ENCODE measurements around the gene JSRP1.

DNA sequence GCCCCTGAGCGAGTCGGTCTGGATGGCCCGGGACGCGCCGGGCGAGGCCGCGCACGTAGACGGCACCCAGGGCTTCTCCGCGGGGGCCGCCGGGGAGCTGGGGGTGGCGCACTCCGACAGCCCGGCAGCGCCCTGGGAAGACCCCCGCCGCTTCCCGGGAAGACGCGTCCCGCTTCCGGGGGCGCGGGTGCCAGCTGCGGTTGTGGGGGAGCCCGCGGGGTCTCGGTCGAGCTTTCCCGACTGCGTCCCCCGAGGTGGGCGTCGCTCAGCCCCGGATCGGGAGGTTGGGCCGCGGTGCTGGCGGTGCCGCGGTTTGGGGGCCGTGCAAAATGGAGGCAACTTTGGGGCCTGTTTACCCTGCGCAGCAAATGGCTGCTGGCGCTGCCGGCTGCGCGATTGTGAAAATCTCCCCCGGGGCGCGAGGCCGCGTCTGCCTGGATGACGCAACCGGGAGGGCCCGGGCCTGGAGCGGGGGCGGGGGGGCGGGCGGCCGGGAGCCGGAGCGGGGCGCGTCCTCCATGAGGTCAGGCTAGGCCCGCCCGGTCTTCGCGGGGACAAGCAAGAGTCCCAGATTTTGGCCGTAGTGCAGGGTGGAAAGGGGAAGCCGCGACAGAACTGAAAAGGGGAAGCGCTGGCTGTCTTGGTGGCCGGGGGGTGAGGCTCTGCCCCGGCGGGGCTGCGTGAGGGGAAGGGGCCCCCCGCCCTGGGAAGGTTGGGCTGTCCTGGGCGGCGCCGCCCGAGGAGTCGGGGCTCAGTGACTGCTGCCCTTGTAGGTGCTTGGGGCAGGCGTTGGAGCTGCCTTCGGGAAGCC, 14.4 kb upstream of the JSRP1 start:
- TF ChIP-seq, protein P1, sequence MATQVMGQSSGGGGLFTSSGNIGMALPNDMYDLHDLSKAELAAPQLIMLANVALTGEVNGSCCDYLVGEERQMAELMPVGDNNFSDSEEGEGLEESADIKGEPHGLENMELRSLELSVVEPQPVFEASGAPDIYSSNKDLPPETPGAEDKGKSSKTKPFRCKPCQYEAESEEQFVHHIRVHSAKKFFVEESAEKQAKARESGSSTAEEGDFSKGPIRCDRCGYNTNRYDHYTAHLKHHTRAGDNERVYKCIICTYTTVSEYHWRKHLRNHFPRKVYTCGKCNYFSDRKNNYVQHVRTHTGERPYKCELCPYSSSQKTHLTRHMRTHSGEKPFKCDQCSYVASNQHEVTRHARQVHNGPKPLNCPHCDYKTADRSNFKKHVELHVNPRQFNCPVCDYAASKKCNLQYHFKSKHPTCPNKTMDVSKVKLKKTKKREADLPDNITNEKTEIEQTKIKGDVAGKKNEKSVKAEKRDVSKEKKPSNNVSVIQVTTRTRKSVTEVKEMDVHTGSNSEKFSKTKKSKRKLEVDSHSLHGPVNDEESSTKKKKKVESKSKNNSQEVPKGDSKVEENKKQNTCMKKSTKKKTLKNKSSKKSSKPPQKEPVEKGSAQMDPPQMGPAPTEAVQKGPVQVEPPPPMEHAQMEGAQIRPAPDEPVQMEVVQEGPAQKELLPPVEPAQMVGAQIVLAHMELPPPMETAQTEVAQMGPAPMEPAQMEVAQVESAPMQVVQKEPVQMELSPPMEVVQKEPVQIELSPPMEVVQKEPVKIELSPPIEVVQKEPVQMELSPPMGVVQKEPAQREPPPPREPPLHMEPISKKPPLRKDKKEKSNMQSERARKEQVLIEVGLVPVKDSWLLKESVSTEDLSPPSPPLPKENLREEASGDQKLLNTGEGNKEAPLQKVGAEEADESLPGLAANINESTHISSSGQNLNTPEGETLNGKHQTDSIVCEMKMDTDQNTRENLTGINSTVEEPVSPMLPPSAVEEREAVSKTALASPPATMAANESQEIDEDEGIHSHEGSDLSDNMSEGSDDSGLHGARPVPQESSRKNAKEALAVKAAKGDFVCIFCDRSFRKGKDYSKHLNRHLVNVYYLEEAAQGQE (IDR thresholded peaks at IDR 0.05; ENCODE audit: borderline replicate concordance) = no peak
- TF ChIP-seq, protein P2, sequence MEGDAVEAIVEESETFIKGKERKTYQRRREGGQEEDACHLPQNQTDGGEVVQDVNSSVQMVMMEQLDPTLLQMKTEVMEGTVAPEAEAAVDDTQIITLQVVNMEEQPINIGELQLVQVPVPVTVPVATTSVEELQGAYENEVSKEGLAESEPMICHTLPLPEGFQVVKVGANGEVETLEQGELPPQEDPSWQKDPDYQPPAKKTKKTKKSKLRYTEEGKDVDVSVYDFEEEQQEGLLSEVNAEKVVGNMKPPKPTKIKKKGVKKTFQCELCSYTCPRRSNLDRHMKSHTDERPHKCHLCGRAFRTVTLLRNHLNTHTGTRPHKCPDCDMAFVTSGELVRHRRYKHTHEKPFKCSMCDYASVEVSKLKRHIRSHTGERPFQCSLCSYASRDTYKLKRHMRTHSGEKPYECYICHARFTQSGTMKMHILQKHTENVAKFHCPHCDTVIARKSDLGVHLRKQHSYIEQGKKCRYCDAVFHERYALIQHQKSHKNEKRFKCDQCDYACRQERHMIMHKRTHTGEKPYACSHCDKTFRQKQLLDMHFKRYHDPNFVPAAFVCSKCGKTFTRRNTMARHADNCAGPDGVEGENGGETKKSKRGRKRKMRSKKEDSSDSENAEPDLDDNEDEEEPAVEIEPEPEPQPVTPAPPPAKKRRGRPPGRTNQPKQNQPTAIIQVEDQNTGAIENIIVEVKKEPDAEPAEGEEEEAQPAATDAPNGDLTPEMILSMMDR (IDR thresholded peaks at IDR 0.05; ENCODE audit: poor library complexity, severe bottlenecking) = no peak
- peak; percentile 64 for TF ChIP-seq POLR2AphosphoS5 (IDR thresholded peaks at IDR 0.05)
- TF ChIP-seq EZH2 (IDR thresholded peaks at IDR 0.05; ENCODE audit: borderline replicate concordance, insufficient read depth, low read length, poor library complexity, severe bottlenecking) = no peak
- TF ChIP-seq TAF1 (IDR thresholded peaks at IDR 0.05; ENCODE audit: low read depth) = peak; percentile 19
- TF ChIP-seq EP300 (conservative IDR thresholded peaks at IDR 0.05; ENCODE audit: poor library complexity, severe bottlenecking) = no peak
- no peak for TF ChIP-seq RAD21 (conservative IDR thresholded peaks at IDR 0.05)

All from neural cell (in vitro differentiated cells).